H1 (cell line): Measurements from ENCODE around the gene WWP2. TPM values are rescaled to one million over a fixed set of nuclear protein-coding genes. Genes with fewer than 3 reads are reported as not detected.

Experiments used
- TAF7 ChIP-seq: optimal IDR thresholded peaks from 2 replicates; pipeline ENCODE3; 2011; ENCODE audit warnings: low read depth, mild to moderate bottlenecking, inconsistent platforms, low read length, moderate library complexity, borderline replicate concordance
- polyA plus RNA-seq, 7 experiments: library from polyadenylated mRNA; depleted of rRNA in 3 of 7; stranded (reverse) in 5 of 7; unstranded in 2 of 7; fragments of >200 nt in 5 of 7; fragments of 200-250 nt in 2 of 7; gene quantifications; 1 replicate in 5 of 7; 2 replicates in 1 of 7; 4 replicates in 1 of 7; pipeline versions ENCODE4 v1.2.1 to v1.2.3, GENCODE V29; 2011 to 2013; ENCODE audit warnings: missing spikeins in 2 of 7, mixed read lengths in 2 of 7
- total RNA-seq: library from RNA; stranded (reverse); fragmentation: NEBNext Ultra II Directional; extraction: Animal tissue kit (Norgen Biotek cat#: 25700); gene quantifications from 2 replicates; pipeline ENCODE4 v1.2.1, GENCODE V29; 2021

Gene WWP2
- total and polyA plus RNA-seq, 2 of the 8 experiments (the other 6 are each of a cell fraction or from before 2014, with no cell fraction given), result 14.1 to 42.2 TPM

DNA sequence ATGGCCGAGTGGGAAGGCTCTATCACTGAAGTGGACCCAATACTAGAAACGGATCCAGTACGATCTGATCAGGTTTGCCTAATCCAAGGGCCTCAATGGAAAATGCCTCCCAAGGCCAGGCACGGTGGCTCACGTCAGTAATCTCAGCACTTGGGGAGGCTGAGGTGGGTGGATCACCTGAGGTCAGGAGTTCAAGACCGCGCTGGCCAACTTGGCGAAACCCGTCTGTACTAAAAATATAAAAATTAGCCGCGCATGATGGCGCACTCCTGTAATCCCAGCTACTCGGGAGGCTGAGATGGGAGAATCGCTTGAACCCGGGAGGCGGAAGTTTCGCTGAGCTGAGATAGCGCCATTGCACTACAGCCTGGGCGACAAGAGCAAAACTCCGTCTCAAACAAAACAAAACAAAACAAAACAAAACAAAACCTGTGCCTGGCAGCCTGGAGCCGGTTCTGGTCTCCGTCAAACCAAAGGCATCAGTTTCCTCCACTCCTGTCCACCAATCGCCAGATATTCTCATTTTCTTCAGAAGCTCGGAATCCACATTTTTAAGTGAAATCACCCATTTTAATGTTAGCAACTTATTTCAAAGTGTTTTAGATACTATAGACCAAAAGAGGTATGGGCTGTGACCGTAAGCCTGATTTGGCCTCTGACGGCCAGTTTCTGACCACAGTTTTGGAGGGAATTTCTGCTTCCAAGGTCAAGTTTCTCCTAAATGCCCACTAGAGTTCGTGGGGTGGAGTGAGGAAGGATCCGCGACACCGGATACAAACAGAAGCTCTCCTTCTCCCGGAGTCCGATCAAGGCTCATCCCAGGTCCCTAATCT lies 36.4 kb upstream of the WWP2 start (continued):
- peak; percentile 29 for TF ChIP-seq TAF7
